ENCODE data around the gene ACSL6. TPM values are rescaled to one million over a fixed set of nuclear protein-coding genes. Genes with fewer than 3 reads are reported as not detected.

ACSL6 gene
- total RNA-seq, 1 donor from 2014 or later = 0.35 TPM

- no peak overlapping the region for H3K4me3 ChIP-seq (ENCODE audit: low read depth, low read length)
- DNase-seq (ENCODE audit: low read depth) = no peak
- no peak for TF ChIP-seq CTCF (conservative IDR thresholded peaks at IDR 0.05; ENCODE audit: low read depth, low read length)
These were observed 14.0 kb upstream of the ACSL6 start for GRCh38 chr5:132025403-132025971.

GRCh38 chr5:132024789-132025402, 13.4 kb upstream of the ACSL6 start:
- TF ChIP-seq CTCF (conservative IDR thresholded peaks at IDR 0.05; ENCODE audit: low read depth, low read length) = no peak
- DNase-seq (ENCODE audit: low read depth) = no peak
- H3K4me3 ChIP-seq (ENCODE audit: low read depth, low read length) = no peak overlapping the region

- H3K4me3 ChIP-seq (ENCODE audit: low read depth, low read length) = no peak overlapping the region
- no peak for DNase-seq (ENCODE audit: low read depth)
- no peak for TF ChIP-seq CTCF (conservative IDR thresholded peaks at IDR 0.05; ENCODE audit: low read depth, low read length)
These were observed 12.6 kb upstream of the ACSL6 start for GRCh38 chr5:132024117-132024435.

GRCh38 chr5:132023258-132024116, 12.0 kb upstream of the ACSL6 start:
- DNase-seq (ENCODE audit: low read depth) = no peak
- no peak overlapping the region for H3K4me3 ChIP-seq (ENCODE audit: low read depth, low read length)
- TF ChIP-seq CTCF (conservative IDR thresholded peaks at IDR 0.05; ENCODE audit: low read depth, low read length) = no peak

- DNase-seq (ENCODE audit: low read depth) = no peak
- TF ChIP-seq CTCF (conservative IDR thresholded peaks at IDR 0.05; ENCODE audit: low read depth, low read length) = no peak
- H3K4me3 ChIP-seq (ENCODE audit: low read depth, low read length) = no peak overlapping the region
These were observed 11.3 kb upstream of the ACSL6 start for GRCh38 chr5:132022737-132023136.

GRCh38 chr5:132021654-132022053, 10.2 kb upstream of the ACSL6 start:
- no peak for TF ChIP-seq CTCF (conservative IDR thresholded peaks at IDR 0.05; ENCODE audit: low read depth, low read length)
- no peak for DNase-seq (ENCODE audit: low read depth)
- no peak overlapping the region for H3K4me3 ChIP-seq (ENCODE audit: low read depth, low read length)
